ENCODE results near the gene ETV6.

Gene ETV6

DNA sequence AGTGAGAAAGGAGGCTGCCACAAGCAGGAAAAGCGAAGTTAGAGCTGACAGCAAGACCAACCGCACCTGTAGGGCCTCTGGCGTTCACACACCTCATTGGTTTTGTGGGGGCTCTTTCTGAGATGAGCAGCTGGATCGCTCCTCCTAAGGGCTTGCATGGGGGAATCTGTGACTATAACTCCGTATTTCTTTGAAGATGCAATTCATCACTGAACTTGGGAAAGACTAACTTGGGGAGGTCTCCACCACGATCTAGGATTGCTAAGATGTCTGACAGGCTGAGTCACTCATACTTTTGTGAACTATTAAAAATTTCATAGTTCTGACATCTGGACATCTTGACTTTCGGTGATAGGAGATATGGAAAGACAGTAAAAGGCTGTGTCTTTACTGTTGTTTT, 173.6 kb downstream of the ETV6 start:
- no peak for DNase-seq (ENCODE audit: low read depth in 2 of 2, low spot score in 1 of 2)

DNA sequence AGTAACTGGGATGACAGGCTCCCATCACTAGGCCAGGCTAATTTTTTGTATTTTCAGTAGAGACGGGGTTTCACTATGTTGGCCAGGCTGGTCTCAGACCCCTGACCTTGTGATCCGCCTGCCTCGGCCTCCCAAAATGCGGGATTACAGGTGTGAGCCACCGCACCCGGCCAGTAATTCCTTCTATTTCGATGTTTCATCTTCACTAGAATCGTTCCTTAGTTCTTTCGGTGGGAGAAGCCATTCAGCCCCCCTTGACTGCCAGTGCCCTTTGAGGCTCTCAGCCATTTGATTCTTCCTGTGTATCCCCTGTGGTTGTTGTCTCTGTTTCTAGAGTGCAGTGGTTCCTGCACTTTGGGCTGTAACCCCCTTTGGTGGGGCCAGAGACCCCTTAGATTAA, 174.1 kb downstream of the ETV6 start:
- no peak for DNase-seq (ENCODE audit: low read depth in 2 of 2, low spot score in 1 of 2)

DNA sequence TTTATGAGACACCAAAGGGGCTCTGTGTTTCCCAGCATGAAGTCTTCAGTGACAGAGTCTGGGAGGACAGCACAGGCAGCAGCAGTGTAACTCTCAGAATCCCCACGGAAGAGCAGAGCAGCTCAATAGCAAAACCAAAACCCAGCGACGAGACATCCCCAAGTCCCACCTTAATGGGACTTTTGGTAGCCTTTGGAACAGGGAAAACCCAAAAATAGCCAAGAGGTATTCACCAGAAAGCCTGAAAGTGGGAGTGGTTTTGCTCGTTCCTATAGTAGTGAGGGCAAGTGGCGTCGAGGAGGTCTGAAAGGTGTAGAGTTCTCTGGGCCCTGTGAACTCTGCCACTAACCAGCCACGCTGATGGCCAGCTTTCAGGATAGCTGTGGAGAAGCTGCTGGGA, 174.6 kb downstream of the ETV6 start:
- no peak for DNase-seq (ENCODE audit: low read depth in 2 of 2, low spot score in 1 of 2)

DNA sequence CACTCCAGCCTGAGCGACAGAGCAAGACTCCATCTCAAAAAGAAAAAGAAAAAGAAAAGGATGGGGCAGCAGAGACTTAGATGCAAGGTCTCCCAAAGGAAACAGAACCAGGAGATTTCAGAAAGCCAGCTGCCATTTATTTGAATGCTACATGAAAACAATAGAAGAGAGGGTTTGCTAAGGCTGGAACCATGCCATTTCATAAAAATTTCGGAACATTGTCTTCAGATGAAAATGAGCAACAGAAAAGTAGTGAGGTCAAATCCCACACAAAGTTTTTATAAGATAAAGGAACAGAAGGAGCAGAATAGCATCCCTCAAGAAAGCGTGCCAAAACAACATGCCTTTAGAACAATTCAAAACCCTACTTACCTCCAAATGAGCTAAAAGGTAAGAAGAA, 175.3 kb downstream of the ETV6 start:
- no peak for DNase-seq (ENCODE audit: low read depth in 2 of 2, low spot score in 1 of 2)

DNA sequence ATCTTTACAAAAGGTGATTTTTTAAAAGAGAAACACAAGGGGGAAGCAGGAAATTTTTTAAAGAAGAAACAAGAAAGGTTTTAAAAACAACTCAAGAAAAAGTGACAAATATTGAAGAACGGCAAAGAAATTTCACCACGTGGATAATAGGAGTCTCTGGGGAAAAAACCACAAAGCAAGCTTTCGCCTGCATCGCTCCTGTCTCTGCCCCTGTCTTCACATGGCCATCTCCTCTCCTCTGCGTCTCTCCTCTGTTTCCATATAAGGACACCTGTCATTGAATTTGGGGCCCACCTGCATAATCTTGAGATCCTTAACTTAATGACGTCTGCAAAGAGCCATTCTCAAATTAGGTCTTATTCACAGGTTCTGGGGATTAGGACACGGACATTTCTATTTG, 175.8 kb downstream of the ETV6 start:
- no peak for DNase-seq (ENCODE audit: low read depth in 2 of 2, low spot score in 1 of 2)

DNA sequence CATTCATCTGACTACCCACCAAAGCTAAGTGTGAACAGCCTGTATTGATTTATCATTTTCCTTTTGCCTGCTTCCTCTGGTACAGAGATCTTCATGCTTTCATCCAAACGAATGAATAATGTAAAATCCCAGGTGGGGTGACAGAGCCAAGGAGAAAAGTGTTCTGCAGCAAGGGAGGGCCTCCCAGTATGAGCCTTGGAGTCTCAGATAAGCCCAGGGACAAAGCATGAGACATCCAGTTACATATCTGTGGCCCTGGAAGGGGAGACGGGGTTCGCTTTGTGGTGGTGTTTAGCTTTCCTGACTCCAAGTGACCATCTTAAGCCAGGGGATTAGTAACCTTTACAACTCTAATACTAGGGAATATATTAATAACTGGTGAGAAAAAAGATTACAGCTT, 177.1 kb downstream of the ETV6 start:
- no peak for DNase-seq (ENCODE audit: low read depth in 2 of 2, low spot score in 1 of 2)

DNA sequence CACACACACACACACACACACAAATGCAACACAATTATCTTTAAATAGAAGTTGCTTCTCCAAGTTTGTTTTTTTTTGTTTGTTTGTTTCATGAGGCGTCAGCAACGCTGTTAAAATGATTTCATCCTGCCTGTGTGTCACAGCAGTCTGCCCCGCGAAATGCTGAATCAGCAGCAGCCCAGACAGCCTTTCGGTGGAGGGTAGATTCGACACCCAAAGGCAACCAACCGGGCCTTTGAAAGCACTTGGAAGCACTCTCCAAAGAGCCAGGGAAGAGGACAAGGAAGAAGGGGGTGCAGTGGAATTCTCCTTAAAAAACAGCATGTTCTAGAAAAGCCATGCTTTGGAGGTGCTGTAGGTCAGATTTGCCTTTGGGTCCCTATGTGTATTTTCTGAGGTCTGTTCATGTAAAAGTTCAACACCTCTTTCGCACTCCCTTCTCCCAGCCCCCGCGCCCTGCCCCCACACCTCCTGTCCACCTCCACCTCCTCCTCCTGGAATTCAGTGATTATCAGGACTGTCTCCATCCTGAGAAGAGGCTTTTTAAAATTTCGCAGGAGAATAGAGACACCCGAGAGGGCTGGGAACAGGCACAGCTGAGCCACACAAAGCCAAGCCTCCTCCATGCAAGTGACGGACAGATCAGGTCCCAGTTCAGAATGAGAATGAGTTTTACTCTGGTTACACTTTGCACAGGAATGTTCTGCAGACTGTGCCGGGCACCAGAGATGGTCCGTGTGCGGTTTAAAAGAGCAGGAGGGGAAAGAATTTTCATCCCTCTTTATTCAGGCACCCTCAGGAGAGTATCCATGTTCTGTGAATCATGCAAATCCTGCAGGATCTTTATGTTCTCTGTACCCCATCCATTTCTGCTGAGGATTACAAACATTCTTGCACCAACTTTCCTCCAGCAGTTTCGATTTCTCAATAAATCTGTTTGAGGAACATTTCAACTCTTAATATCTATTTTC, 177.9 kb downstream of the ETV6 start:
- DNase-seq (ENCODE audit: low read depth in 2 of 2, low spot score in 1 of 2), result no peak

DNA sequence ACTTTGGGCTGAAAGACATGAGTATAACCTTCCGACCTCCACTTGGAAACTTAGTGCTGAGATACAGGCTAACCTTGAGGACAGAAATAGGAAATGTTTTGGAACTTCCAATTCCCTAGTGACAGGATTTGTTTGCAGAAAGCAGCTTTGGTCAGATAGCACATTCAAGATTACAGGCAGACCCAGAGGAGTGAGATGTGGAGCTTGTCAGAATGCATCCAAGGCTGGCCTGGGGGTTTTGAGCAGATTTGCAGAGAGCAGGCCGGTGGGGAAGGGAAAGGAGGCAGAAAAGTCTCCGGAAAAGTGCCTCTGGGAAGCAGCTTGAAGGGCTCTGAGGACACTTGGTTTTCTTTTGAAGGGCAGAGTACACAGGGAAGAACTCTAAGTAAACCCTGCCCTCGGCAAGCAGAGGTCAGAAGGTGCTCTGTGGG, 180.3 kb downstream of the ETV6 start:
- no peak for DNase-seq (ENCODE audit: low read depth in 2 of 2, low spot score in 1 of 2)

DNA sequence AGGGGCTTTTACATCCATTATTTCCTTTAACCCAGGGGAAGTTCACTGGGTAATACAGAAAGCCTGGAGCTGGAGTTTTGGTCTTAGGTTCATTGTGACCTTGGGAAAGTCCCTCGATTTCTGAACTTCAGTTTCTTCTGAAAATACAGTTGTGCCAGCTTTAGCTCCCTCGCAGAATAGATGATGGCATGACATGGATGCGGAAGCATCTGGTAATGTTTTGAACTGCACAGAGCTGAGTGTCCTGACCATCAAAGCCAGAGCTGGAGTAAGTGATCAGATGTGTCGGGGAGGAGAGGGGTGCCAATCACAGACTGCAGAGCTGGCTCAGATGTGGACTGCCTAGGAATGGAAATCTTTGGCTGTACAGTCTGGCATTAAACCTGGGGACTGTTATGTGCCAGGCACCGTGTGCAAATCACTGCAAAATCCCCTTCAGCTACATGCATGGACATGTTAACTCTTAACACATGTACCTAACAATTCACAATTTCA, 180.9 kb downstream of the ETV6 start:
- DNase-seq (ENCODE audit: low read depth in 2 of 2, low spot score in 1 of 2), result no peak

DNA sequence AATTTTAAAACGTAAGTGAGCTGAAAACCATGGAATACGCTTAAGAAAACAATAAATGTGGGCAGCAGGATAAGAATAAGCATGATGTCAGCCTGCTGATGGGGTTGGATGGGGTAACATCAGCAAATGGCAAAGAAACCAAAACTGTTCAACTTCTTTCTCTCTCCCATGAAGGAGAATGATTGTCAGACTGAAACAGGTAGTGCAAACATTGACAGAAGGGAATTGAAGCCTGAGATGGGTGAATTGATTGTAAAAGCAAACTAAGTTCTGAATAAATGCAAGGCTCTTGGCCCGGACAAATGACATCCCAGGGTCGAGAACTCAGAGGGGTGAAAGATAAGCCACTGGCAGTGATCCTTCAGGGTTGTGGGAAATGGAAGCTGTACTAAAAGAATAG, 182.6 kb downstream of the ETV6 start:
- no peak for DNase-seq (ENCODE audit: low read depth in 2 of 2, low spot score in 1 of 2)

DNA sequence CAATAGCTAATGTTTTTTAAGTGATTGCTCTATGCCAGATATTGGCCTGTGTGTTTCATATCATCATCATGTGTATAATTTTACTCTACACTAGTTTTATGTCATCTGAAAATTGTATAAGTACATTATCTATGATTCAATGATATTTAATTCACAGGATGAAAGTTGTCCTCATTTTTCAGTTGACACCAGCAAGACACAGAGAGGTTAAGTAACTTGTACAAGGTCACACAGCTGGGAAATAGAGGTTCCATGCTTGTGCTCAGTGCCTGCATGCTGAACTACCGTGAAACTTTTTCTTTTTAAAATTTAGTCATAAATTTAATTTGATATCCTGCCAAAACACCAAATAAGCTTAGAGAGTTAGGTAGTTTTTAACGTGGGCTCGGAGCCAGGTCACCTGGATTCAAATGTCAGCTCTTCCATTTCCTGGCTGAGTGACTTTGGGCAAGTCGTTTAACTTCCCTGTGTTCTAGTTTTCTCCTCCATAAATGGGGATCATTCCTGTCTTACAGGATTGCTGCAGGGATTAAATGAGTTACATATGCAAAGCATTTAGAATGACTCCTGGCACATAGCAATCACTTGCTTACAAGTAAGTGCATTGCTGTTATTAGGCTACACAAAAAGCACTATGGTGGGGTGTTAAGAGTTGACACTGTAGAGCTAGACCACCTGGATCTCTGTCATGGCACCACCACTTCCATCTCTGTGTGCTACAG, 183.9 kb downstream of the ETV6 start:
- no peak for DNase-seq (ENCODE audit: low read depth in 2 of 2, low spot score in 1 of 2)

DNA sequence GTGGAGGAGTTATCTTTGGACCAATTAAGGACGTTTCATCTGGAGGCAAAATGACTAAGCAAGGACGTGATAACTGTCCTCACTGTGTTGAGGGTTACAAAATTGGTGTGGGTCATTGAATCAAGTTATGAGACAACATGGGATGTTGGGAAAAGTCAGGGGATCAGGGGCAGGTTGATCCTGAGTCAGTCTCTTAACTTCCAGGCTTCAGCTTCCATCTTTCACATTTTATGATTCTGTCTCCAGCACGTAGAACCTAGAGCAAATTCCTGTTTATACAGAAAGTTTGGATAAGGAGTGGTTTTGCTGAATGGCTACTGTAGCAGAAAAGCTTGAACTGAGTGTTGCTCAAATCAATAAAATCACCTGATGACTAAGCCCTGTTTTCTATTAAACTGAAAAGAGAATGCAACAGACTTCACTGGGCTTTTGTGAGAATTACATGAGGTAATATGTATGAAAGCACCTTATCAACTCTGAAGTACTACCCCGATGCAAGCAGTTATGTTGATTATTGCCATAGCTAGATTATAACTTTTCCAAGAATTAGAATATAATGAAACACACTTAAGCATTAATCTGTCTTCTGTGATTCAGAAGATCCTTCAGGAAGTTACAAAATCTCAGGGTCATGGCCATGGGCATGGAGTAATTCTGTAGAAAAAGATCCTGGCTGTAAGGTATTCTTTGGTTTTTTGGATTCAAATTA, 184.8 kb downstream of the ETV6 start:
- DNase-seq (ENCODE audit: low read depth in 2 of 2, low spot score in 1 of 2), result no peak

DNA sequence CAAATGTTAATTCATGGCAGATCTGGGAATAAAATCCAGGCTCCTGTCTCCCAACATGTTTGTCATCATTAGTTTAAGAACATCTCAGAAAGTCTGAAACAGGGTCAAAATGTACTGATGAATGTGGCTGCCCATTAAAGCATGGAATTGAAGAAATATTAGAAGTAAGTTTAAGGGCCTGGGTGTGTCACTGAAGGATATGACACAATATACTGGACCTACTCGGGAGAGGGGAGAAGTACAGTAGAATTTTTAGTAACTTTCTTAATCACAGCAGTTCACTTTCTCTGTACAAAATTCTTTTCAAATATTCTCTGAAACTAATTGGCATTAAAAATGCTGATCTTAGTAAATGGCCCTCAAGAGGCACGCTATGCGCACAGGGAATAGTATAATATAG, 185.5 kb downstream of the ETV6 start:
- DNase-seq (ENCODE audit: low read depth in 2 of 2, low spot score in 1 of 2), result no peak

DNA sequence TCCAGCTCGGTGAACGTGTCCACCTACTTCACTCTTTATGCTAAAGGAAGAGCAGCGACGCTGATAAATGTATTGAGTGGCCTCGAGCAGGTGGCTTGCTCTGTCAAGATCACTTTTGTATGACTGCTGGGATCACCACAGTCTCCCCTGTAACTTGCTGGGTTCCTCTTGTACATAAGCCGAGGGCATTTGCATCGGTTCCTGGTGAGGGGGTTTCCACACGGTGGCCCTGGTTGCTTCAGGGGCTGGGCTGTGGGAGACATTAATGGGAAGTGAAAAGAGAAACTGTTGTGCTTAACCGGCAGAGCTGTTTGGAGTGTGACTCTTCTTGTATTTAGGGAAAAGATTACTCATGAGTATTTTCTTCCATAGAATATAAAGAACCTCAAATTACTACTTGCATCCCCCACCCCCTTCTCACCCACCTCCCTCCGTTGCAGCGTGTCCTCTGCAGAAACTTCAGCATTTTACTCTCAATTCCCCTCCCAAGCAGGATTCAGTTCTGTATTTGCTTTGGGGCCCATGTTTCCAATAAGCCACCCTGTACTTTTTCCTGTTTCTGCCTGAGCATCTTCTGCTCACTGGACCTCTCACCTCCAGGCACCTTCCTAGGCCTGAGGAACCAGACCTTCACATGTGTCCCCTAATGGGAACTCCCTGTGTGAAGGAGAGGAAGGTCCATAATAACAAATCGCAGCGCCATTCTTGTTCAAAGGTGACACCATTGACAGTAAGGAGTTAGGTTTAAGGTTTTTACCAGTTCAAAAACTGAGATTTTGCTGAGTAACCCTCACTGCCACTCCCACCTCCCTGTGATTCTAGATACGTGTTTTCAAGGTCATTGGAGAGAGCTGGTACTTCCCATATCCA, 187.0 kb downstream of the ETV6 start:
- DNase-seq (ENCODE audit: low read depth in 2 of 2, low spot score in 1 of 2), result no peak

DNA sequence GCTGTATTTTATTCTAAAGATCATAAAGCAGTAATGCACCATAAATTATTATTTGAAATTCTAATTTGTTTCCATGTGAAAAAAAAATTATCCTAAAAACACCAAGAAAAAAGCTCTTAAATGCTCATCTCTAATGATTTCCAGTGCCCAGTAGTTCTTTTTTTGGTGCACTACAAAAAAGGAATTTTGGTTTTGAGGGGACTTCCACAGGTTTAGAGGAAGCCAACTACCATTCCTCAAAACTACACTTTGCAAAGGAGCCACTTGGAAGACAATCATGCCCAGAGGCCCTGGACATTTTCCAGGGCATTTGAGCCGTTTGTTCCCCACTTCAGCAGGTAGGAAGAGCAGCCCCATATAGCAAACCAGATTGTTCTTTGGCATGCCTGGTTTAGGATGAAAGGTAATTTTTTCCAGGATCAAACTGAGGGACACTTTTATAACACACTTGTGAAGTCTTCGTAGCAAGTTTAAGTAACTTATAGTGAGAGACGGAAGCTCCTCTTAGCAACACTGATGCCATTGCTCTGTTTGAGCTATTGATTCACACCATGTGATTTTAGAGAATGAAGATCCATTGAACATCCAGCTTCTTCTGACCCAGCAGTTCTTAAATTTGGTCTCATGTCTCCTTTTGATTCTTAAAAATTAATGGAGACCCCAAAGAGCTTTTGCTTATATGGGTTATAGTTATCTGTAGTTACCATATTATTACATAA, 187.9 kb downstream of the ETV6 start:
- no peak for DNase-seq (ENCODE audit: low read depth in 2 of 2, low spot score in 1 of 2)

DNA sequence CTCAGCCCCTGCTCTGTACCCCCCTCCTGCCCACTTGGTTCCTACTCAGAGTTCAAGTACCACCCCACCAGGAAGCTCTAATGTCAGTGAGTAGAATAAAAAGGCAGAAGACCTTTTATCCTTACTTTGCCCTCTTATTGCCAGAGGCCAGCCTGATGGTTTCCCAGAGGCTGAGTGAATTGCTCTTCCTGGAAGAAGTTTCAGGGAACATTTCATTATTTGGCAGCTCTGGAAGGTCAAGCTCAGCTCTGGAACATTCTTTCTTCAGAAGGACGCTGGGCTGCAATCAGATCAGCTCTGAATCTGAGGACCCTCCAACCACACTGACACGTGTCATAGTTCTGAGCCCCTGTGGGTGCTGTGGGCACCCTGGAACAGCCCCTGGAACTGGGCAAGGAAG, 188.9 kb downstream of the ETV6 start:
- no peak for DNase-seq (ENCODE audit: low read depth in 2 of 2, low spot score in 1 of 2)

DNA sequence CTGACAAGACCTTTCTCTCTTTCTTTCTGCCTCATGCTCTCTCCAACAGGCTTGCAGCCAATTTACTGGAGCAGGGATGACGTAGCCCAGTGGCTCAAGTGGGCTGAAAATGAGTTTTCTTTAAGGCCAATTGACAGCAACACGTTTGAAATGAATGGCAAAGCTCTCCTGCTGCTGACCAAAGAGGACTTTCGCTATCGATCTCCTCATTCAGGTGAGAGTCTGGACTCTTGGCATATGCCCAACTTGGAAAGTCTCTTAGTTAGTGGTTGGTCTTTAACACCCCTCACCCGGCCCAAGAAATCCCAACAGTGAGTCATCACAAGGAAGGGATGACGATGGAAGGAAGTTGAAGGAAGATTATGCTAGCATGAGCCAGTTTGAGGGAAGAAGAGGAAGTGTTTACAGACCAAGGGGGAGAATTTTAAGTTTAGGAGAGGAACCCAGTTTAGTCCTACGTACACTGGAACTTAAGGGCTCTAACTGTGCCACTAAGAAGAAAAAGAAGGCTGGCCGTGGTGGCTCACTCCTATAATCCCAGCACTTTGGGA, 189.7 kb downstream of the ETV6 start:
- DNase-seq (ENCODE audit: low read depth in 2 of 2, low spot score in 1 of 2), result no peak

DNA sequence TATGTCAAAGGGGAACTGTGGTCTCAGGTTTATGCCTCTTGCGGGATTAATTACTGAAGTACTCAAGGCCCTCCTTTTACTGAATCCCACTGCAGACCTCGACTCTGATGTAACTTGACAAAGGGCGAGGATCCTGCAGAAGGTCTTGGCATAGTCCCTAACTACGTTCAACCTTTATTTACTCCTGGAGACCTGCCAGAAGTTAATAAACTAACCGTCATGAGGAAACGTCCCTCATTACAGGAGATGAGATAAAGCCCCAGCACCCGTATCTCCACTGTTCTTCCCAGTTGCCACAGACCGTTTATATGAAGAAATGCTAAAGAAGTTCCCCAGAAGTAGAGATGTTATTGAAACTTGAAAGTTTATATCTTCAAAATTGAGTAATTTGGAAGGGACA, 190.9 kb downstream of the ETV6 start:
- DNase-seq (ENCODE audit: low read depth in 2 of 2, low spot score in 1 of 2), result no peak

DNA sequence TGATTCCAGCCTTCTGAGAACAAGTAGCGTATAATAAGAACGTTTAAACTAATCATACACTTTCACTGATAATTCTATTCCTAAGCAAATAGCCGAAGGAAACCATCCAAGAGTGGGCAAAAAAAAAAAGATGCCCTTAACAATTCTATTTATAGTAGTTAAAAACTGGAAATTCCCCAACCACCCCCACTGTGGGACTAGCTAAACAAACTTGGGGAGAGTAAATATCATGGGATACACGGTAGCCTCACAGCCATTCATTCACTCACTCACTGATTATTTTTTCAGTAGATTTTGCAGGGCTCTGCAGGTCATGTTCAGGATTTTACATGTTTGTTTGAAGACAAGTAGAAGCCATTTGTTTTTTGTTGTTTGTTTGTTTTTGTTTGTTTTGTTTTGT, 197.0 kb downstream of the ETV6 start:
- DNase-seq (ENCODE audit: low read depth in 2 of 2, low spot score in 1 of 2), result no peak

DNA sequence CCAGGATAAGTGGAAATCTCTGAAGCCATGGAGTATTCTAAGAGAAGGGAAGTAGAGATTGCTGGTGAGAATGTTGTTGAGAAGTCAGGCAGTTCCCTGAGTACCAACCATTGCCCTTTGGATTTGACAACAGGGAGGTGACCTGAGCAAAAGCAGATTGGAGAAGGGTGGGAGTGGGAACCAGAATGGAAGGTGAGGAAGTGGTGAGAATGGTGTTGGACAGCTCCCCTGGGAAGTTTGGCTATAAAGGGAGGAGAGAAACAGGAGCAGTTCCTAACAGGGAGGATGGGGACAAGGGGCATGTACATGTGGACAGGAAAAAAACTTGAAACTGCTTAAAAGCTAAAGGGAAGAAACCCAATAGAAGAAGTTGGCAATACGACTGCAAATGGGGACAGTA, 198.1 kb downstream of the ETV6 start:
- DNase-seq (ENCODE audit: low read depth in 2 of 2, low spot score in 1 of 2), result no peak

Data from stimulated activated CD8-positive, alpha-beta memory T cell treated with anti-CD3 and anti-CD28 coated beads, Interleukin-4, amount 100 ng/mL, for 4 hours (primary cell).